ENCODE measurements around the gene GTF2IRD2. TPM values are rescaled to one million over a fixed set of nuclear protein-coding genes. Genes with fewer than 3 reads are reported as not detected.
"Not testable (repeated sequence)": the region's sequence is repeated elsewhere in the genome, so short reads cannot be mapped to it uniquely, and the experiment has no call there.

The GTF2IRD2 gene
- total RNA-seq, 2 experiments from 2014 or later, result 20.4 to 21.0 TPM

DNA sequence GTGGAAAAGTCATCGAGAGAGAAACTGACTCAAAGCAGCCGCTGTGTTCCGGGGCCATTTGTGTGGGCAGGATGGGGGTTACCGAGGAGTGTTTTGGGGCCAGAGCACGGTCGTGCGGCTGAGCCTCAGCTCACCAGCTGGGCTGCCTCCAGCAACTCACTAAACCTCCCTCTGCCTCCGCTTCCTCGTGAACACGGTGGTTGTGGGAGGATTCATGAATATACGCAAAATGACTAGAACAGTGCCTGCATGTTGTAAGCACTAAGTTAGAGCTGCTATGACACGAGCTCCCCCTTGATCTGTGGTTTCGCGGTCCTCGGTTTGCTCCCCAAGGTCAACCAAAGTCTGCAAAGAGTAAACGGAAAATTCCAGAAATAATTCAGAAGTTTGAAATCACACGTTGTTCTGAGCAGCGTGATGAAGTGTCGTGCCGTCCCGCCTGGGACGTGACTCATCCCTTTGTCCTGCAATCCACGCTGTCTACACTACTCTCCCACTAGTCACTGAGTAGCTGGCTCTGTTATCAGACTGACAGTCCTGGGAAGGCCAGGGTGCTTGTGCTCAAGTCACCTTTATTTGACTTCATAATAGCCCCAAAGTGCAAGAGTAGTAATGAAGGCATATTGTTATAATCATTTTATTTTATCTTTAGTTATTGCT lies 31.1 kb downstream of the GTF2IRD2 start:
- DNase-seq; H3K27ac Mint-ChIP-seq; H3K4me1 ChIP-seq (ENCODE audit: insufficient read depth, low read length); H3K9me3 Mint-ChIP-seq; intact Hi-C loops (cut with DNase I, micrococcal nuclease); H3K9me3 ChIP-seq (ENCODE audit: control insufficient read depth in 1 of 2, insufficient read depth in 1 of 2, low read length in 2 of 2); H3K36me3 Mint-ChIP-seq (ENCODE audit: low read depth); CTCF ChIA-PET; POLR2A ChIA-PET; H3K36me3 ChIP-seq (ENCODE audit: insufficient read depth, low read length); H3K27me3 Mint-ChIP-seq; H3K4me1 Mint-ChIP-seq (ENCODE audit: low read depth); H3K4me3 Mint-ChIP-seq; H3K4me3 ChIP-seq (ENCODE audit: low read length); H3K27ac ChIP-seq (ENCODE audit: low read depth in 1 of 2, low read length in 2 of 2); H3K27me3 ChIP-seq (ENCODE audit: control insufficient read depth in 1 of 2, insufficient read depth in 2 of 2, low read length in 2 of 2): not testable (repeated sequence)
- peak; percentile 39 for ATAC-seq (ENCODE audit: poor library complexity)

DNA sequence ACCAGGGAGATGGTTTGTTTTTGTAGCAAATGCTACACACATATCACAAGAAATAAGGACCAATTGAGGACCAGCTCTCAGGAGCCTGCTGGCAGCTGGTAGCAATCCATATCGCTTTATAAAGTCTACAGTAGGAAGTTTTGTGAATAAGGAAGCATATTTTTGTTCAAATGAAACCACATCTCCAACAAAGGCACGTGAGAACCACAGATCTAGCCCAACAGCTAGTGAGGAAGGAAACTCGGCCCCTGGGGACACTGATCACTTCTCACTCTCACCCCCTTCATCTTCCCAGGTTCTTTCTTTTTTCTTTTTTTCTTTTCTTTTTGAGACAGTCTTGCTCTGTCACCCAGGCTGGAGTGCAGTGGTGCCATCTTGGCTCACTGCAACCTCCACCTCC lies 35.5 kb downstream of the GTF2IRD2 start:
- H3K4me1 ChIP-seq (ENCODE audit: insufficient read depth, low read length); H3K27me3 ChIP-seq (ENCODE audit: control insufficient read depth in 1 of 2, insufficient read depth in 2 of 2, low read length in 2 of 2); H3K4me3 Mint-ChIP-seq; CTCF ChIA-PET; H3K9me3 Mint-ChIP-seq; DNase-seq; H3K36me3 Mint-ChIP-seq (ENCODE audit: low read depth); H3K36me3 ChIP-seq (ENCODE audit: insufficient read depth, low read length); H3K27ac ChIP-seq (ENCODE audit: low read depth in 1 of 2, low read length in 2 of 2); H3K27me3 Mint-ChIP-seq; H3K9me3 ChIP-seq (ENCODE audit: control insufficient read depth in 1 of 2, insufficient read depth in 1 of 2, low read length in 2 of 2); ATAC-seq (ENCODE audit: poor library complexity); H3K4me1 Mint-ChIP-seq (ENCODE audit: low read depth); intact Hi-C loops (cut with DNase I, micrococcal nuclease); H3K4me3 ChIP-seq (ENCODE audit: low read length); POLR2A ChIA-PET; H3K27ac Mint-ChIP-seq: not testable (repeated sequence)

DNA sequence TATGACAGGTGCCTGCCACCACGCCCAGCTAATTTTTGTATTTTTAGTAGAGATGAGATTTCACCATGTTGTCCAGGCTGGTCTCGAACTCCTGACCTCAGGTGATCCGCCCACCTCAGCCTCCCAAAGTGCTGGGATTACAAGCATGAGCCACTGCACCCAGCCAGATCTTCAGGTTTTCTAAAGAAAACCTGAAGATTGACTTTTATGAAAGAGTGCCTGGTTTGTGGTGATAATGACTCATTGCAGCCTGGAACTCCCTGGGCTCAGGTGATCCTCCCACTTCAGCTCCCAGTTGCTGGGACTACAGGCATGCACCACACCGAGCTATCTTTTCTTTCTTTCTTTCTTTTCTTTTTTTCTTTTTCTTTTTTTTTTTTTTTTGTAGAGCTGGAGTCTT lies 52.8 kb downstream of the GTF2IRD2 start:
- H3K27me3 Mint-ChIP-seq; H3K9me3 Mint-ChIP-seq; intact Hi-C loops (cut with DNase I, micrococcal nuclease); CTCF ChIA-PET; H3K36me3 Mint-ChIP-seq (ENCODE audit: low read depth); H3K4me1 Mint-ChIP-seq (ENCODE audit: low read depth); H3K4me3 ChIP-seq (ENCODE audit: low read length); H3K4me3 Mint-ChIP-seq; POLR2A ChIA-PET; H3K27ac ChIP-seq (ENCODE audit: low read depth in 1 of 2, low read length in 2 of 2); H3K4me1 ChIP-seq (ENCODE audit: insufficient read depth, low read length); ATAC-seq (ENCODE audit: poor library complexity); DNase-seq; H3K9me3 ChIP-seq (ENCODE audit: control insufficient read depth in 1 of 2, insufficient read depth in 1 of 2, low read length in 2 of 2); H3K27me3 ChIP-seq (ENCODE audit: control insufficient read depth in 1 of 2, insufficient read depth in 2 of 2, low read length in 2 of 2); H3K36me3 ChIP-seq (ENCODE audit: insufficient read depth, low read length); H3K27ac Mint-ChIP-seq: not testable (repeated sequence)

DNA sequence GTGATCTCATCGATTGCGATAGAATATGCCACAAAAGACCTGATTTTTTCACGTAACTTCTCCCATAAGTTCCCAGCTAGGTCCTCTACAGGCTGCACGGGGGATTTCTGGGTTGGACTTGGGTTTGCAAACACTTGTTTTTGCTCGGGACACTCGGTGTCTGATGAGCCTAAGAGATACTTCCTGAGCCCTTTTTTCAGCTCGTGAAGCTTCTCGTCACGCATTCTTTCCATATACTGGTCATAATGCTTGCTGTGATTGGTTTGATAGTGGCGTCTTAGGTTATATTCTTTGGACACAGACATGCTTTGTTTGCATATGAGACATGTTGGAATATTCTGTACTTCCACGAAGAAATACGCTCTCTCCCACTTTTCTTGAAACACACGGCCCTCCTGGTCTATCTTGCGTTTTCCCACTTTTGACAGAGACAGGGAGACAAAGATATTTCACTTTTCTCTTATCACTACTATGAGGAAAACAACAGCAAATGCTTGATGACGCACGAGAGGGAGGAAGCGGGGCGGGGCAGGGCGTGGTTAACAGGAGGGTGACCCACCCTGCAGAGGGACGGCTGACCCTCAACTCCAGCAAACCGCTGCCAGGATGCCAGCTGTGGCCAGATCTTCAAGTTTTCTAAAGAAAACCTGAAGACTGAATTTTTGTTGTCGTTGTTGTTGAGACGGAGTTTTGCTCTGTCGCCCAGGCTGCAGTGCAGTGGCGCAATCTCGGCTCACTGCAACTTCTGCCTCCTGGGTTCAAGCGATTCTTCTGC lies 53.4 kb downstream of the GTF2IRD2 start:
- H3K4me3 ChIP-seq (ENCODE audit: low read length); intact Hi-C loops (cut with DNase I, micrococcal nuclease); H3K36me3 ChIP-seq (ENCODE audit: insufficient read depth, low read length); H3K4me1 Mint-ChIP-seq (ENCODE audit: low read depth); H3K27ac ChIP-seq (ENCODE audit: low read depth in 1 of 2, low read length in 2 of 2); H3K27me3 ChIP-seq (ENCODE audit: control insufficient read depth in 1 of 2, insufficient read depth in 2 of 2, low read length in 2 of 2); H3K4me3 Mint-ChIP-seq; DNase-seq; H3K36me3 Mint-ChIP-seq (ENCODE audit: low read depth); ATAC-seq (ENCODE audit: poor library complexity); H3K27me3 Mint-ChIP-seq; CTCF ChIA-PET; H3K9me3 ChIP-seq (ENCODE audit: control insufficient read depth in 1 of 2, insufficient read depth in 1 of 2, low read length in 2 of 2); H3K4me1 ChIP-seq (ENCODE audit: insufficient read depth, low read length); POLR2A ChIA-PET; H3K9me3 Mint-ChIP-seq; H3K27ac Mint-ChIP-seq: not testable (repeated sequence)

DNA sequence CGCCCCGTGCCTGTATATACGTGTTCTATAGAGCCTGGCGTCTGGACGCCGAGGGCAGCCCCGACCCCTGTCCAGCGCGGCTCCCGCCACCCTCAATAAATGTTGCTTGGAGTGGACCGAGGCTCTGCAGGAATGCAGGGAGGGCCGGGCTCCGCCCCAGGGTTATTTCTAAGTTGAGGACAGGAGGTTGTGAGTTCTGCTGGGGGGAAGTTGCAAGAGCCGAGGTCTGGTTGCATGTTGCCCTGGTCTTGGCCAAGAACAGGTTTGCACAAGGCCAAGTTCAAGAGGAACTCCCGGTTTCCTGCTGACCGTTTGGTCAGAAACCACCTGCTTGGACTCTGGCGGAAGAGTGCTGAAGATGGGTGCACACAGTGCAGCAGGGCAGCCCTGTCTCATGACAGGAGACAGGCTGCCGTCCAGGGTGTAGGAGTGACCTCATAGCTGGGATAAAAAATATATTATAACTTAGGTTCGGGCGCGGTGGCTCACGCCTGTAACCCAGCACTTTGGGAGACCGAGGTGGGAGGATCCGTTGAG lies 62.1 kb downstream of the GTF2IRD2 start:
- H3K4me3 Mint-ChIP-seq; H3K9me3 Mint-ChIP-seq; H3K36me3 ChIP-seq (ENCODE audit: insufficient read depth, low read length); H3K4me3 ChIP-seq (ENCODE audit: low read length); POLR2A ChIA-PET; H3K36me3 Mint-ChIP-seq (ENCODE audit: low read depth); H3K27ac Mint-ChIP-seq; ATAC-seq (ENCODE audit: poor library complexity); intact Hi-C loops (cut with DNase I, micrococcal nuclease); H3K27ac ChIP-seq (ENCODE audit: low read depth in 1 of 2, low read length in 2 of 2); H3K27me3 Mint-ChIP-seq; H3K27me3 ChIP-seq (ENCODE audit: control insufficient read depth in 1 of 2, insufficient read depth in 2 of 2, low read length in 2 of 2); CTCF ChIA-PET; H3K4me1 ChIP-seq (ENCODE audit: insufficient read depth, low read length); H3K9me3 ChIP-seq (ENCODE audit: control insufficient read depth in 1 of 2, insufficient read depth in 1 of 2, low read length in 2 of 2); DNase-seq; H3K4me1 Mint-ChIP-seq (ENCODE audit: low read depth): not testable (repeated sequence)

DNA sequence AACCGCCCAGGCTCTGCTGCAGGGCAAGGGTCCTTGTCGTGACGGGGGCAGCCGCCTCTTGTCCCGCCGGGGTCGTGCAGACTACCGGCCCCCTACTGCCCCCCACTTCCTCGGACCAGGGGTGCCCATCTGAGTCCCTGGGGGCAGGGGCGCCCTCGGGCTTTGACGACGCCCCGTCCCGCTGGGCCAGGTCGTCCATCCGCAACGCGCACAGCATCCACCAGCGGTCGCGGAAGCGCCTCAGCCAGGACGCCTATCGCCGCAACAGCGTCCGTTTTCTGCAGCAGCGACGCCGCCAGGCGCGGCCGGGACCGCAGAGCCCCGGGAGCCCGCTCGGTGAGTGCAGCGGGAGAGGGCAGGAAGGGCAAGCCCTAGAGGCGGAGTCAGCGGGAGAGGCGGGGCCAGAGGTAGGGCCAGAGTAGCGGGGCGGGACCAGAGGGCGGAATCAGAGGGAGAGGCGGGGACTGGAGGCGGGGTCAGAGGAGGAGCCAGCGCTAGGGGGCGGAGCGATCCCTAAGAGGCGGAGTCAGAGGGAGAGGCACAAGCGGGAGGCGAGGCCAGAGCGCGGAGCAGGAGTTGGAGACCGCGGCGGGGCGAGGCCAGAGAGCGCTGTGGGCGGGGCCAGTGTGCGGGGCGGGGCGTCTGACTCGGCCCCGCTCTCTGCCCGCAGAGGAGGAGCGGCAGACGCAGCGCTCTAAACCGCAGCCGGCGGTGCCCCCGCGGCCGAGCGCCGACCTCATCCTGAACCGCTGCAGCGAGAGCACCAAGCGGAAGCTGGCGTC lies 62.8 kb downstream of the GTF2IRD2 start:
- H3K4me3 ChIP-seq (ENCODE audit: low read length), result peak overlapping the region; percentile 22
- peak; percentile 92 to 99 (median 96) for DNase-seq
- not testable (repeated sequence) for H3K4me1 Mint-ChIP-seq (ENCODE audit: low read depth)

More for the DNA sequence above, 62.8 kb downstream of the GTF2IRD2 start:
- H3K9me3 ChIP-seq (ENCODE audit: control insufficient read depth in 1 of 2, insufficient read depth in 1 of 2, low read length in 2 of 2); intact Hi-C loops (cut with DNase I, micrococcal nuclease); H3K27me3 Mint-ChIP-seq; H3K4me1 ChIP-seq (ENCODE audit: insufficient read depth, low read length); H3K36me3 ChIP-seq (ENCODE audit: insufficient read depth, low read length); H3K27ac Mint-ChIP-seq; POLR2A ChIA-PET; H3K27ac ChIP-seq (ENCODE audit: low read depth in 1 of 2, low read length in 2 of 2); H3K36me3 Mint-ChIP-seq (ENCODE audit: low read depth); H3K9me3 Mint-ChIP-seq; H3K27me3 ChIP-seq (ENCODE audit: control insufficient read depth in 1 of 2, insufficient read depth in 2 of 2, low read length in 2 of 2); CTCF ChIA-PET: not testable (repeated sequence)
- peak; percentile 90 for ATAC-seq (ENCODE audit: poor library complexity)
- peak overlapping the region; percentile 83 for H3K4me3 Mint-ChIP-seq
